ENCODE measurements around the gene FHOD1.

GRCh38 chr16:67212766-67213165 lies 34.5 kb downstream of the FHOD1 start:
- TF ChIP-seq GATA2 (IDR thresholded peaks at IDR 0.05; ENCODE audit: low read depth, low read length), result no peak
- no peak for TF ChIP-seq GATA3 (IDR thresholded peaks at IDR 0.05; ENCODE audit: low read depth, low read length)

All from SH-SY5Y (cell line).